ENCODE measurements around the gene GLS2. TPM values are rescaled to one million over a fixed set of nuclear protein-coding genes. Genes with fewer than 3 reads are reported as not detected.
"Not testable (repeated sequence)": the region's sequence is repeated elsewhere in the genome, so short reads cannot be mapped to it uniquely, and the experiment has no call there.

Gene GLS2
- total and polyA plus RNA-seq, 2 donors (not counting 3 experiments of a cell fraction or from before 2014, with no cell fraction given), result 0.04 to 0.33 TPM

DNA sequence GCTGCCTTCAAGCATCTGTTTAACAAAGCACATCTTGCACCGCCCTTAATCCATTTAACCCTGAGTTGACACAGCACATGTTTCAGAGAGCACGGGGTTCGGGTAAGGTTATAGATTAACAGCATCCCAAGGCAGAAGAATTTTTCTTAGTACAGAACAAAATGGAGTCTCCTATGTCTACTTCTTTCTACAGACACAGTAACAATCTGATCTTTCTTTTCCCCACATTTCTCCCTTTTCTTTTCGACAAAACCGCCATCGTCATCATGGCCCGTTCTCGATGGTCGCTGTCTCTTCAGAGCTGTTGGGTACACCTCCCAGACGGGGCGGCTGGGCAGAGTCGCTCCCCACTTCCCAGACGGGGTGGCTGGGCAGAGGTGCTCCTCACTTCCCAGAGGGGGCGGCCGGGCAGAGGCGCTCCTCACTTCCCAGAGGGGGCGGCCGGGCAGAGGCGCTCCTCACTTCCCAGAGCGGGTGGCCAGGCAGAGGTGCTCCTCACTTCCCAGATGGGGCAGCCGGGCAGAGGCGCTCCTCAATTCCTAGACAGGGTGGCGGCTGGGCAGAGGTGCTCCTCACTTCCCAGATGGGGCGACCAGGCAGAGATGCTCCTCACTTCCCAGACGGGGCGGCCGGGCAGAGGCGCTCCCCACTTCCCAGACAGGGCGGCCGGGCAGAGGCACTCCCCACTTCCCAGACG lies 5.6 kb upstream of the GLS2 start:
- FAIRE-seq; BruUV-seq (replicated peaks); CTCF ChIA-PET; H2AFZ ChIP-seq (ENCODE audit: low read depth, low read length); POLR2A ChIA-PET; H3K27ac ChIP-seq (ENCODE audit: insufficient read depth, low read depth, low read length); H3K9me3 ChIP-seq (replicated peaks; ENCODE audit: control insufficient read depth, insufficient read depth, low read length); H3K36me3 ChIP-seq (ENCODE audit: control insufficient read depth in 2 of 2, extremely low read depth in 1 of 2, insufficient read depth in 2 of 2, low read length in 2 of 2); dilution Hi-C loops (cut with MboI; ENCODE audit: extremely low pct_ligation_motif_present, low sequenced_read_pairs); H3K4me1 ChIP-seq (ENCODE audit: control insufficient read depth, extremely low read depth, insufficient read depth, low read length); DNase-seq (ENCODE audit: low read depth, low spot score); H3K79me2 ChIP-seq (ENCODE audit: control insufficient read depth, insufficient read depth, low read length); H3K4me3 ChIP-seq (replicated peaks in 1 of 3; ENCODE audit: insufficient read depth in 1 of 3, low read depth in 1 of 3, low read length in 3 of 3); H3K4me2 ChIP-seq (ENCODE audit: insufficient read depth, low read length); H3K9me1 ChIP-seq (replicated peaks; ENCODE audit: control insufficient read depth, extremely low read depth, insufficient read depth, low read length); H4K20me1 ChIP-seq (replicated peaks; ENCODE audit: control insufficient read depth, extremely low read depth, insufficient read depth, low read length); H3K9ac ChIP-seq (replicated peaks; ENCODE audit: extremely low read depth, insufficient read depth, low read length); intact Hi-C loops (cut with micrococcal nuclease): not testable (repeated sequence)
- peaks cover 20 to 35% of the 10 kb centered on the region in 2 experiments for H3K27me3 ChIP-seq (ENCODE audit: control insufficient read depth in 2 of 2, insufficient read depth in 2 of 2, low read length in 2 of 2)

- H3K27ac ChIP-seq (ENCODE audit: insufficient read depth, low read depth, low read length), result no peak overlapping the region
- no peaks in the 10 kb centered on the region for H3K9me1 ChIP-seq (replicated peaks; ENCODE audit: control insufficient read depth, extremely low read depth, insufficient read depth, low read length)
- ChIA-PET CTCF (interaction anchor here (2.3 kb wide), 1 partner anchor 12 kb away, joined by 9 read pairs; no protein-coding TSS in a partner anchor), POLR2A (no interaction called here)
- H3K79me2 ChIP-seq (ENCODE audit: control insufficient read depth, insufficient read depth, low read length), result no peaks in the 10 kb centered on the region
- DNase-seq (ENCODE audit: low read depth, low spot score) (no peak), FAIRE-seq (no peak)
- TF ChIP-seq, protein P1, sequence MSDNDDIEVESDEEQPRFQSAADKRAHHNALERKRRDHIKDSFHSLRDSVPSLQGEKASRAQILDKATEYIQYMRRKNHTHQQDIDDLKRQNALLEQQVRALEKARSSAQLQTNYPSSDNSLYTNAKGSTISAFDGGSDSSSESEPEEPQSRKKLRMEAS (IDR thresholded peaks at IDR 0.05; ENCODE audit: insufficient read depth, insufficient read length), result no peak
- TF ChIP-seq POLR2A (IDR thresholded peaks at IDR 0.05; ENCODE audit: low read depth, low read length) (no peak), CTCF (IDR thresholded peaks at IDR 0.05; ENCODE audit: extremely low read depth in 1 of 2, insufficient read depth in 1 of 2, low read depth in 1 of 2, low read length in 2 of 2) (no peak), GATA2 (IDR thresholded peaks at IDR 0.05; ENCODE audit: insufficient read depth, insufficient read length, low read depth, low read length) (no peak), MYC (IDR thresholded peaks at IDR 0.05; ENCODE audit: low read depth, low read length) (no peak), JUN (IDR thresholded peaks at IDR 0.05; ENCODE audit: borderline replicate concordance, insufficient read depth, insufficient read length, low read depth) (no peak), POLR2AphosphoS5 (IDR thresholded peaks at IDR 0.05; ENCODE audit: insufficient read depth, low read depth, low read length) (no peak), FOS (IDR thresholded peaks at IDR 0.05; ENCODE audit: borderline replicate concordance, insufficient read depth, low read length) (no peak), EZH2 (IDR thresholded peaks at IDR 0.05; ENCODE audit: borderline replicate concordance, low read depth, low read length, severe bottlenecking) (no peak)
- no peak overlapping the region for H3K4me3 ChIP-seq (replicated peaks in 1 of 3; ENCODE audit: insufficient read depth in 1 of 3, low read depth in 1 of 3, low read length in 3 of 3)
- intact Hi-C loops (cut with micrococcal nuclease) (no loop called here), dilution Hi-C loops (cut with MboI; ENCODE audit: extremely low pct_ligation_motif_present, low sequenced_read_pairs) (no loop called here)
- H4K20me1 ChIP-seq (replicated peaks; ENCODE audit: control insufficient read depth, extremely low read depth, insufficient read depth, low read length), result no peaks in the 10 kb centered on the region
- peaks cover 4% of the 10 kb centered on the region for H3K4me1 ChIP-seq (ENCODE audit: control insufficient read depth, extremely low read depth, insufficient read depth, low read length)
- no TSS peak for BruUV-seq (replicated peaks)
- no peaks in the 10 kb centered on the region for H3K9me3 ChIP-seq (replicated peaks; ENCODE audit: control insufficient read depth, insufficient read depth, low read length)
- no peak overlapping the region for H3K4me2 ChIP-seq (ENCODE audit: insufficient read depth, low read length)
- H3K9ac ChIP-seq (replicated peaks; ENCODE audit: extremely low read depth, insufficient read depth, low read length), result no peak overlapping the region
- peaks cover 24 to 48% of the 10 kb centered on the region in 2 experiments for H3K27me3 ChIP-seq (ENCODE audit: control insufficient read depth in 2 of 2, insufficient read depth in 2 of 2, low read length in 2 of 2)
- H3K36me3 ChIP-seq (ENCODE audit: control insufficient read depth in 2 of 2, extremely low read depth in 1 of 2, insufficient read depth in 2 of 2, low read length in 2 of 2), result no peaks in the 10 kb centered on the region
- H2AFZ ChIP-seq (ENCODE audit: low read depth, low read length), result no peak overlapping the region
Measured at GRCh38 chr12:56490360-56490759, 2.4 kb upstream of the GLS2 start.

Data from endothelial cell of umbilical vein (primary cell).